Mesendoderm (in vitro differentiated cells): ENCODE measurements around the gene HBM.
"Not testable (repeated sequence)": the region's sequence is repeated elsewhere in the genome, so short reads cannot be mapped to it uniquely, and the experiment has no call there.

ENCODE experiments used
- DNase-seq: peaks from one replicate; pipeline ENCODE4 v3.0.0; 2013
- H2AK5ac ChIP-seq: 2 replicates; pipeline ENCODE4 v1.6.1; 2013; ENCODE audit warnings: low read length, inconsistent platforms
- H2BK120ac ChIP-seq: 2 replicates; pipeline ENCODE4 v1.6.1; 2013; ENCODE audit warnings: low read depth, mild to moderate bottlenecking, low read length, moderate library complexity, mixed read lengths
- H2BK15ac ChIP-seq: replicated peaks from 2 replicates; pipeline ENCODE4 v1.6.1; 2013; ENCODE audit warnings: low read depth, mild to moderate bottlenecking, moderate library complexity
- H2BK5ac ChIP-seq: 2 replicates; pipeline ENCODE4 v1.6.1; 2013; ENCODE audit warnings: low read length, inconsistent platforms
- H3K18ac ChIP-seq: 2 replicates; pipeline ENCODE4 v1.6.1; 2013; ENCODE audit warnings: mild to moderate bottlenecking, low read length, mixed read lengths
- H3K23ac ChIP-seq: one replicate; pipeline ENCODE4 v1.6.1; 2013; ENCODE audit warnings: low read length
- H3K27ac ChIP-seq: 2 replicates; pipeline ENCODE4 v1.5.1; 2013; ENCODE audit warnings: low read depth, mild to moderate bottlenecking, inconsistent platforms, low read length, moderate library complexity
- H3K27me3 ChIP-seq: 2 replicates; pipeline ENCODE4 v1.6.1; 2013; ENCODE audit warnings: low read length, control low read depth, mild to moderate bottlenecking, inconsistent platforms; ENCODE audit not compliant: insufficient read depth, poor library complexity
- H3K36me3 ChIP-seq: 2 replicates; pipeline ENCODE4 v1.6.1; 2013; ENCODE audit warnings: low read length, inconsistent platforms; ENCODE audit not compliant: control insufficient read depth, insufficient read depth
- H3K4ac ChIP-seq: one replicate; pipeline ENCODE4 v1.6.1; 2013; ENCODE audit warnings: low read depth, mild to moderate bottlenecking, low read length, moderate library complexity
- H3K4me1 ChIP-seq: 2 replicates; pipeline ENCODE4 v1.6.1; 2013; ENCODE audit warnings: low read depth, low read length, inconsistent platforms; ENCODE audit not compliant: control insufficient read depth
- H3K4me2 ChIP-seq: 2 replicates; pipeline ENCODE4 v1.6.1; 2013; ENCODE audit warnings: low read length
- H3K4me3 ChIP-seq: 2 replicates; pipeline ENCODE4 v1.5.1; 2013; ENCODE audit warnings: mild to moderate bottlenecking, low read length
- H3K56ac ChIP-seq: one replicate; pipeline ENCODE4 v1.6.1; 2013; ENCODE audit warnings: low read length
- H3K79me1 ChIP-seq: 2 replicates; pipeline ENCODE4 v1.6.1; 2013; ENCODE audit warnings: low read length, inconsistent platforms
- H3K79me2 ChIP-seq: 2 replicates; pipeline ENCODE4 v1.6.1; 2013; ENCODE audit warnings: mild to moderate bottlenecking, low read length; ENCODE audit not compliant: control insufficient read depth, insufficient read depth
- H3K9ac ChIP-seq: 2 replicates; pipeline ENCODE4 v1.6.1; 2013; ENCODE audit warnings: low read length, inconsistent platforms
- H4K5ac ChIP-seq: one replicate; pipeline ENCODE4 v1.6.1; 2013; ENCODE audit warnings: low read length
- H4K8ac ChIP-seq: one replicate; pipeline ENCODE4 v1.6.1; 2013; ENCODE audit warnings: low read depth, mild to moderate bottlenecking, control low read depth, low read length, moderate library complexity
- WGBS: extraction: QIAGEN DNeasy Blood & Tissue Kit; methylation state at CpG from one replicate; pipeline ENCODE4 v1.1.7; 2013; ENCODE audit warnings: low lambda C conversion rate, missing lambda C conversion rate; ENCODE audit not compliant: insufficient coverage; ENCODE audit errors: extremely low coverage; 5-methylcytosine and 5-hydroxymethylcytosine counted together

Gene HBM

DNA sequence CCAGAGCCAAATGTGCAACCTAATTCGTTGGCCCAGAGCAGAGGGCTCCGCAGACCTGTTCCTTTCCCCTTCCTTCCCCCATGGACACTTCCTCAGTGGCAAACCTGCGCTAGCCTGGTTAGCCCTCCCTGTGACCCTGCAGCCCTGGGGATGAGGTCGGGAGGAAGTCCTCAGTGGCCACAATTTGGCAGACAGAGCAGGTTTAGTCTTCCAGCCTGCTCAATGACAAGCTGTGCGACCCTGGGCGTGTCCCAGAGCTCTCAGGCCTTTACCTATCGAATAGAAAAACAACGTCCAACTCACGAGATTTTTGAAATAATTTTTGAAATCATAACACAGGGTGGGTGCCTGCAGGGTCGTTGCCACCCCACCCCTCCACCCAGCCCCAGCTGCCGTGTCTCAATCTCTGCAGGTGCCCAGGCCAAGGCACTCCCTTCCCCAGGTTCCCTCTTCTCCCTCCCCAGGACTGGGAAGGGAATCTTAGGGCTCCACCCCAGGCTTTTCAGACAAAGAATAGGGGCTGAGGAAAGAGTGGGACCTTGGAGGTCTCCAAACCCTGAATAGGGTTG is 1.4 kb downstream of the HBM start:
- no peak overlapping the region for H3K56ac ChIP-seq
- no peak overlapping the region for H2BK15ac ChIP-seq
- DNase-seq: no peak
- no CpG with 5 or more reads among the region's 11 CpGs for WGBS
- H3K4me1 ChIP-seq: no peaks in the 10 kb centered on the region
- no peak overlapping the region for H2BK5ac ChIP-seq
- H3K27me3 ChIP-seq: peaks cover 40% of the 10 kb centered on the region
- H3K4me3 ChIP-seq: no peak overlapping the region
- H2AK5ac ChIP-seq: no peak overlapping the region
- H3K79me2 ChIP-seq: no peaks in the 10 kb centered on the region
- H4K8ac ChIP-seq: no peak overlapping the region
- no peak overlapping the region for H3K23ac ChIP-seq
- no peak overlapping the region for H3K4me2 ChIP-seq
- no peak overlapping the region for H3K18ac ChIP-seq
- H3K79me1 ChIP-seq: no peaks in the 10 kb centered on the region
- H3K4ac ChIP-seq: no peak overlapping the region
- no peak overlapping the region for H2BK120ac ChIP-seq
- no peak overlapping the region for H3K27ac ChIP-seq
- H3K9ac ChIP-seq: no peak overlapping the region
- no peaks in the 10 kb centered on the region for H3K36me3 ChIP-seq
- H4K5ac ChIP-seq: no peak overlapping the region

DNA sequence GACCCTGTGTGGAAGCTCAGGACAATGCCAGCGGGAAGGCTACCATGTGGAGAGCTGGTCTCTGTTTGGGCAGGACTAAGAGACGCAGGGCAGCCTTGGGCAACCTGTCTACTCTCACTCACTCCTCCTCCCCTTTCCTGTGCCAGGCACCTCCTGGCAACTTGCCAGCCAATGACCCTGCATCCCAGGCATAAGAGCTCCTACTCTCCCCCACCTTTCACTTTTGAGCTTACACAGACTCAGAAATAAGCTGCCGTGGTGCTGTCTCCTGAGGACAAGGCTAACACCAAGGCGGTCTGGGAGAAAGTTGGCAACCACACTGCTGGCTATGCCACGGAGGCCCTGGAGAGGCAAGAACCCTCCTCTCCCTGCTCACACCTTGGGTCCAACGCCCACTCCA is 2.6 kb downstream of the HBM start:
- H3K79me1 ChIP-seq: no peaks in the 10 kb centered on the region
- no peak overlapping the region for H2BK120ac ChIP-seq
- no peak overlapping the region for H3K4ac ChIP-seq
- H3K4me1 ChIP-seq: no peaks in the 10 kb centered on the region
- H3K18ac ChIP-seq: no peak overlapping the region
- no peak for DNase-seq
- WGBS: no CpG with 5 or more reads among the region's 6 CpGs
- H4K8ac ChIP-seq: no peak overlapping the region
- no peak overlapping the region for H3K4me2 ChIP-seq
- no peaks in the 10 kb centered on the region for H3K36me3 ChIP-seq
- no peak overlapping the region for H4K5ac ChIP-seq
- H2BK15ac ChIP-seq: no peak overlapping the region
- no peak overlapping the region for H3K56ac ChIP-seq
- H3K9ac ChIP-seq: no peak overlapping the region
- no peak overlapping the region for H2BK5ac ChIP-seq
- no peak overlapping the region for H3K27ac ChIP-seq
- no peak overlapping the region for H2AK5ac ChIP-seq
- no peak overlapping the region for H3K23ac ChIP-seq
- H3K27me3 ChIP-seq: peaks cover 40% of the 10 kb centered on the region
- no peaks in the 10 kb centered on the region for H3K79me2 ChIP-seq
- no peak overlapping the region for H3K4me3 ChIP-seq

DNA sequence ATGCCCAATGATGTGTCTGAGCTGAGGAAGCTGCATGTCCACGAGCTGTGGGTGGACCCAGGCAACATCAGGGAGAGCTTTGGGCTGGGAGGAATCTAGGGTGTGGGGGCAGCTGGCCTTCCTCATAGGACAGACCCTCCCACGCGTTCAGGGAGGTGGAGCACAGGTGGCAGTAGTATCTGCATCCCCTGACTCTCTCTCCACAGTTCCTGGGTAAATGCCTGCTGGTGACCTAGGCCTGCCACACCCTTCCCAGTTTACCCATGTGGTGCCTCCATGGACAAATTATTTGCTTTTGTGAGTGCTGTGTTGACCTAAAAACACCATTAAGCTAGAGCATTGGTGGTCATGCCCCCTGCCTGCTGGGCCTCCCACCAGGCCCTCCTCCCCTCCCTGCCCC is 3.2 kb downstream of the HBM start:
- no peak for DNase-seq

DNA sequence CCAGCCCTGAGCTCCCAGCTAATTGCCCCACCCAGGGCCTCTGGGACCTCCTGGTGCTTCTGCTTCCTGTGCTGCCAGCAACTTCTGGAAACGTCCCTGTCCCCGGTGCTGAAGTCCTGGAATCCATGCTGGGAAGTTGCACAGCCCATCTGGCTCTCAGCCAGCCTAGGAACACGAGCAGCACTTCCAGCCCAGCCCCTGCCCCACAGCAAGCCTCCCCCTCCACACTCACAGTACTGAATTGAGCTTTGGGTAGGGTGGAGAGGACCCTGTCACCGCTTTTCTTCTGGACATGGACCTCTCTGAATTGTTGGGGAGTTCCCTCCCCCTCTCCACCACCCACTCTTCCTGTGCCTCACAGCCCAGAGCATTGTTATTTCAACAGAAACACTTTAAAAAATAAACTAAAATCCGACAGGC is 4.3 kb downstream of the HBM start:
- H3K4ac ChIP-seq, H2BK15ac ChIP-seq, H3K4me1 ChIP-seq, H2BK5ac ChIP-seq, H3K36me3 ChIP-seq, H3K9ac ChIP-seq, H3K23ac ChIP-seq, H4K8ac ChIP-seq, H3K4me3 ChIP-seq, H3K56ac ChIP-seq, H3K4me2 ChIP-seq, H3K27ac ChIP-seq, H4K5ac ChIP-seq, H2BK120ac ChIP-seq, H3K18ac ChIP-seq, H3K79me1 ChIP-seq, H2AK5ac ChIP-seq, H3K79me2 ChIP-seq: not testable (repeated sequence)
- no CpG with 5 or more reads among the region's 5 CpGs for WGBS
- peaks cover 47% of the 10 kb centered on the region for H3K27me3 ChIP-seq
- peak; percentile 34 for DNase-seq

More for the DNA sequence above, 3.2 kb downstream of the HBM start:
- H2BK15ac ChIP-seq: no peak overlapping the region
- H3K4ac ChIP-seq: no peak overlapping the region
- H3K79me1 ChIP-seq: no peaks in the 10 kb centered on the region
- H3K79me2 ChIP-seq: no peaks in the 10 kb centered on the region
- no peak overlapping the region for H3K18ac ChIP-seq
- no peak overlapping the region for H3K23ac ChIP-seq
- H4K8ac ChIP-seq: no peak overlapping the region
- H2AK5ac ChIP-seq: no peak overlapping the region
- WGBS: no CpG with 5 or more reads among the region's 3 CpGs
- no peak overlapping the region for H2BK5ac ChIP-seq
- H3K27me3 ChIP-seq: peaks cover 40% of the 10 kb centered on the region
- H3K4me3 ChIP-seq: no peak overlapping the region
- no peaks in the 10 kb centered on the region for H3K4me1 ChIP-seq
- H3K4me2 ChIP-seq: no peak overlapping the region
- no peak overlapping the region for H3K9ac ChIP-seq
- no peak overlapping the region for H3K27ac ChIP-seq
- H3K56ac ChIP-seq: no peak overlapping the region
- H2BK120ac ChIP-seq: no peak overlapping the region
- H3K36me3 ChIP-seq: no peaks in the 10 kb centered on the region
- H4K5ac ChIP-seq: no peak overlapping the region

DNA sequence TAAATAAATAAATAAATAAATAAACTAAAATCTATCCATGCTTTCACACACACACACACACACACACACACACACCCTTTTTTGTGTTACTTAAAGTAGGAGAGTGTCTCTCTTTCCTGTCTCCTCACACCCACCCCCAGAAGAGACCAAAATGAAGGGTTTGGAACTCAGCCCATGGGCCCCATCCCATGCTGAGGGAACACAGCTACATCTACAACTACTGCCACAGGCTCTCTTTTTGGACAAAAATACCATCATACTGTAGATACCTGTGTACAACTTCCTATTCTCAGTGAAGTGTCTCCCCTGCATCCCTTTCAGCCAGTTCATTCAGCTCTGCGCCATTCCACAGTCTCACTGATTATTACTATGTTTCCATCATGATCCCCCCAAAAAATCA is 5.0 kb downstream of the HBM start:
- Histone ChIP-seq H3K18ac (no peak overlapping the region), H2BK15ac (no peak overlapping the region), H3K79me1 (no peaks in the 10 kb centered on the region), H4K8ac (no peak overlapping the region), H3K56ac (no peak overlapping the region), H3K79me2 (no peaks in the 10 kb centered on the region), H2BK120ac (no peak overlapping the region), H3K9ac (no peak overlapping the region), H3K27me3 (peaks cover 46% of the 10 kb centered on the region), H2BK5ac (no peak overlapping the region), H3K4me1 (no peaks in the 10 kb centered on the region), H3K4me3 (no peak overlapping the region), H3K4me2 (no peak overlapping the region), H4K5ac (no peak overlapping the region), H3K4ac (no peak overlapping the region), H2AK5ac (no peak overlapping the region), H3K27ac (no peak overlapping the region), H3K36me3 (no peaks in the 10 kb centered on the region), H3K23ac (no peak overlapping the region)
- WGBS: no CpG with 5 or more reads among the region's 1 CpG
- DNase-seq: no peak

DNA sequence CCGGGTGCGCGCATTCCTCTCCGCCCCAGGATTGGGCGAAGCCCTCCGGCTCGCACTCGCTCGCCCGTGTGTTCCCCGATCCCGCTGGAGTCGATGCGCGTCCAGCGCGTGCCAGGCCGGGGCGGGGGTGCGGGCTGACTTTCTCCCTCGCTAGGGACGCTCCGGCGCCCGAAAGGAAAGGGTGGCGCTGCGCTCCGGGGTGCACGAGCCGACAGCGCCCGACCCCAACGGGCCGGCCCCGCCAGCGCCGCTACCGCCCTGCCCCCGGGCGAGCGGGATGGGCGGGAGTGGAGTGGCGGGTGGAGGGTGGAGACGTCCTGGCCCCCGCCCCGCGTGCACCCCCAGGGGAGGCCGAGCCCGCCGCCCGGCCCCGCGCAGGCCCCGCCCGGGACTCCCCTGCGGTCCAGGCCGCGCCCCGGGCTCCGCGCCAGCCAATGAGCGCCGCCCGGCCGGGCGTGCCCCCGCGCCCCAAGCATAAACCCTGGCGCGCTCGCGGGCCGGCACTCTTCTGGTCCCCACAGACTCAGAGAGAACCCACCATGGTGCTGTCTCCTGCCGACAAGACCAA is 6.7 kb downstream of the HBM start, which contains the start of gene HBA2:
HBA2 (plus strand) TSS at position 503 of the 568 bp plus-strand sequence; CDS start at position 540, 37 bp downstream.
- H3K9ac ChIP-seq, H3K4me1 ChIP-seq, H3K56ac ChIP-seq, H3K79me2 ChIP-seq, H3K18ac ChIP-seq, H2BK5ac ChIP-seq, H2AK5ac ChIP-seq, H2BK120ac ChIP-seq, H3K36me3 ChIP-seq, H3K4me3 ChIP-seq, DNase-seq, H4K5ac ChIP-seq, H3K4me2 ChIP-seq, H3K4ac ChIP-seq, H3K23ac ChIP-seq, H3K27ac ChIP-seq, H4K8ac ChIP-seq, H3K79me1 ChIP-seq, H2BK15ac ChIP-seq: not testable (repeated sequence)
- no CpG with 5 or more reads among the region's 74 CpGs for WGBS
- H3K27me3 ChIP-seq: peaks cover 31% of the 10 kb centered on the region
